Fibroblast of lung (primary cell): ENCODE data around the gene DHODH. TPM values are rescaled to one million over a fixed set of nuclear protein-coding genes. Genes with fewer than 3 reads are reported as not detected.
"Not testable (repeated sequence)": the region's sequence is repeated elsewhere in the genome, so short reads cannot be mapped to it uniquely, and the experiment has no call there.

ENCODE experiments used
- DNase-seq, 2 donors: peaks; one replicate each; pipeline versions ENCODE4 v3.0.0 to v3.0.0-alpha.2; 2010; ENCODE audit warnings: low read depth in 2 of 2
- H2AFZ ChIP-seq: 2 replicates; pipeline ENCODE4 v1.5.1; 2012; ENCODE audit warnings: low read length, control low read depth, inconsistent platforms
- H3K27ac ChIP-seq: 2 replicates; pipeline ENCODE4 v1.5.1; 2011; ENCODE audit warnings: low read length, control low read depth; ENCODE audit not compliant: insufficient read depth
- H3K27me3 ChIP-seq: 2 replicates; pipeline ENCODE4 v1.5.1; 2011; ENCODE audit warnings: mild to moderate bottlenecking, low read length; ENCODE audit not compliant: control insufficient read depth, insufficient read depth
- H3K36me3 ChIP-seq: 2 replicates; pipeline ENCODE4 v1.5.1; 2011; ENCODE audit warnings: low read length; ENCODE audit not compliant: control insufficient read depth, insufficient read depth
- H3K4me1 ChIP-seq: 2 replicates; pipeline ENCODE4 v1.5.1; 2011; ENCODE audit warnings: low read length; ENCODE audit not compliant: control insufficient read depth, insufficient read depth; ENCODE audit errors: extremely low read depth
- H3K4me2 ChIP-seq: 2 replicates; pipeline ENCODE4 v1.5.1; 2011; ENCODE audit warnings: low read length, control low read depth; ENCODE audit not compliant: insufficient read depth; ENCODE audit errors: extremely low read depth
- H3K4me3 ChIP-seq, 4 experiments: fragments of 200-600 bp in 1 of 4; sonication (generic) in 1 of 4; replicated peaks in 1 of 4; 2 replicates each; pipeline ENCODE4 v1.5.1; 2011 to 2016; ENCODE audit warnings: low read length in 4 of 4, low read depth in 3 of 4, mild to moderate bottlenecking in 3 of 4, control low read depth in 2 of 4, inconsistent platforms in 1 of 4, mixed read lengths in 1 of 4; ENCODE audit not compliant: insufficient read depth in 1 of 4; ENCODE audit errors: control extremely low read depth in 1 of 4
- H3K79me2 ChIP-seq: 2 replicates; pipeline ENCODE4 v1.5.1; 2012; ENCODE audit warnings: mild to moderate bottlenecking, low read length, inconsistent platforms; ENCODE audit not compliant: control insufficient read depth, insufficient read depth
- H3K9ac ChIP-seq: 2 replicates; pipeline ENCODE4 v1.5.1; 2011; ENCODE audit warnings: mild to moderate bottlenecking, low read length, control low read depth; ENCODE audit not compliant: insufficient read depth
- H3K9me3 ChIP-seq: 2 replicates; pipeline ENCODE4 v1.5.1; 2012; ENCODE audit warnings: low read depth, low read length; ENCODE audit not compliant: control insufficient read depth, insufficient read depth
- H4K20me1 ChIP-seq: 2 replicates; pipeline ENCODE4 v1.5.1; 2011; ENCODE audit warnings: low read length; ENCODE audit not compliant: control insufficient read depth, insufficient read depth; ENCODE audit errors: extremely low read depth
- CTCF ChIP-seq, 2 donors: IDR thresholded peaks in 1 of 2; conservative IDR thresholded peaks in 1 of 2; 1 replicate in 1 of 2; 2 replicates in 1 of 2; pipeline ENCODE4 v1.5.1; 2011 to 2012; ENCODE audit warnings: low read length in 2 of 2, control low read depth in 1 of 2, inconsistent platforms in 1 of 2, low read depth in 1 of 2, mild to moderate bottlenecking in 1 of 2
- EZH2 ChIP-seq: IDR thresholded peaks from 2 replicates; pipeline ENCODE4 v1.5.1; 2012; ENCODE audit warnings: low read length, control low read depth, mild to moderate bottlenecking; ENCODE audit errors: missing control alignments
- polyA plus RNA-seq, 2 donors: library from polyadenylated mRNA; depleted of rRNA in 1 of 2; stranded (reverse) in 1 of 2; unstranded in 1 of 2; fragments of >200 nt; gene quantifications; 2 replicates each; pipeline ENCODE4 v1.2.1, GENCODE V29; 2011 to 2012; ENCODE audit warnings: missing spikeins in 1 of 2
- total RNA-seq: library from RNA; depleted of rRNA; stranded (reverse); fragments of >200 nt; gene quantifications from 2 replicates; pipeline ENCODE4 v1.2.1, GENCODE V29; 2014

The DHODH gene
- total and polyA plus RNA-seq, 2 donors (not counting 1 experiment from before 2014, with no cell fraction given) = 3.0 TPM

GRCh38 chr16:72055911-72056310 is 47.4 kb downstream of the DHODH start:
- Histone ChIP-seq H3K4me1 (no peaks in the 10 kb centered on the region), H3K4me3 (no peak overlapping the region), H3K4me2 (no peak overlapping the region), H3K27ac (no peak overlapping the region), H3K9ac (no peak overlapping the region), H3K79me2 (no peaks in the 10 kb centered on the region), H2AFZ (no peak overlapping the region), H4K20me1 (no peaks in the 10 kb centered on the region), H3K36me3 (no peaks in the 10 kb centered on the region), H3K27me3 (no peaks in the 10 kb centered on the region), H3K9me3 (no peaks in the 10 kb centered on the region)
- DNase-seq = no peak
- TF ChIP-seq EZH2 (no peak), CTCF (conservative IDR thresholded peaks at IDR 0.05 in 1 of 2, IDR thresholded peaks at IDR 0.05 in 1 of 2; ENCODE audit: low read depth in 1 of 2, low read length in 2 of 2) (no peak)

GRCh38 chr16:72057313-72057712 is 48.8 kb downstream of the DHODH start:
- not testable (repeated sequence) for H3K9me3 ChIP-seq, H3K27me3 ChIP-seq, H3K4me1 ChIP-seq, H3K36me3 ChIP-seq, DNase-seq, H3K79me2 ChIP-seq, H2AFZ ChIP-seq, H3K9ac ChIP-seq, H3K27ac ChIP-seq, H3K4me3 ChIP-seq, H3K4me2 ChIP-seq, H4K20me1 ChIP-seq

- not testable (repeated sequence) for H3K27me3 ChIP-seq, H2AFZ ChIP-seq, H3K36me3 ChIP-seq
These were observed 50.5 kb downstream of the DHODH start for GRCh38 chr16:72059060-72059459.

GRCh38 chr16:72060405-72060804 is 51.9 kb downstream of the DHODH start:
- Histone ChIP-seq H3K4me2 (no peak overlapping the region), H3K27me3 (no peaks in the 10 kb centered on the region), H3K4me3 (no peak overlapping the region), H3K36me3 (no peaks in the 10 kb centered on the region), H3K9ac (no peak overlapping the region), H3K79me2 (no peaks in the 10 kb centered on the region), H4K20me1 (no peaks in the 10 kb centered on the region), H2AFZ (no peak overlapping the region), H3K27ac (no peak overlapping the region), H3K4me1 (no peaks in the 10 kb centered on the region), H3K9me3 (no peaks in the 10 kb centered on the region)
- TF ChIP-seq CTCF (conservative IDR thresholded peaks at IDR 0.05 in 1 of 2, IDR thresholded peaks at IDR 0.05 in 1 of 2; ENCODE audit: low read depth in 1 of 2, low read length in 2 of 2) (no peak), EZH2 (no peak)
- no peak for DNase-seq

More at GRCh38 chr16:72059060-72059459, 50.5 kb downstream of the DHODH start:
- H3K9me3 ChIP-seq, H3K9ac ChIP-seq, H3K27ac ChIP-seq, DNase-seq, H3K79me2 ChIP-seq, H3K4me3 ChIP-seq, H3K4me1 ChIP-seq, H3K4me2 ChIP-seq, H4K20me1 ChIP-seq: not testable (repeated sequence)
